K562 (cell line): Measurements from ENCODE around the gene PIEZO2. TPM values are rescaled to one million over a fixed set of nuclear protein-coding genes. Genes with fewer than 3 reads are reported as not detected.

Experiments used
- ATAC-seq: fragments of 200-7000 bp; cut with Tn5 transposase; 3 replicates; pipeline ENCODE4 v1.9.1; 2020; ENCODE audit warnings: moderate library complexity
- BruUV-seq: library from RNA; stranded (reverse); fragments of 400-500 nt; replicated peaks from 2 replicates; lab custom pipeline; 2021; lab: Mats Ljungman, UMichigan
- CTCF ChIA-PET: fragments of 300-600 bp; formaldehyde crosslinking; extraction: SDS; loops from one replicate; lab custom pipeline; 2021; ENCODE audit warnings: low intra/inter-chr PET ratio; lab: Yijun Ruan, JAX
- POLR2A ChIA-PET: fragments of 300-600, 350-650 bp; sonication (Branson Sonifier 250); formaldehyde crosslinking; extraction: SDS; loops from one replicate; lab custom pipeline; 2021; ENCODE audit warnings: antibody characterized with exemption, inconsistent platforms; lab: Yijun Ruan, JAX
- DNase-seq, 4 experiments: peaks; one replicate each; pipeline versions ENCODE4 v3.0.0 to v3.0.0-alpha.2; 2011 to 2018; ENCODE audit warnings: low spot score in 3 of 4, mixed read lengths in 3 of 4; ENCODE audit errors: extremely low read depth in 1 of 4
- FAIRE-seq: peaks from 2 replicates; lab custom pipeline; 2011; peaks lifted over from hg19 to GRCh38; lab: Jason Lieb, UNC
- H2AFZ ChIP-seq: 2 replicates; pipeline ENCODE4 v1.6.0; 2011; ENCODE audit warnings: low read depth, low read length, control low read depth, inconsistent platforms
- H3K27ac ChIP-seq: fragments of 200-600 bp; 3 replicates; pipeline ENCODE4 v1.8.0; 2011; ENCODE audit warnings: low read depth, mild to moderate bottlenecking, control low read depth, inconsistent platforms, low read length, moderate library complexity, mixed read lengths; ENCODE audit errors: extremely low read depth
- H3K27me3 ChIP-seq, 2 experiments: fragments of 300-600 bp in 1 of 2; 2 replicates in 1 of 2; 3 replicates in 1 of 2; pipeline versions ENCODE4 v1.6.0 to v1.8.0; 2011; ENCODE audit warnings: inconsistent platforms in 2 of 2, low read length in 2 of 2, mild to moderate bottlenecking in 1 of 2, mixed read lengths in 1 of 2, moderate library complexity in 1 of 2; ENCODE audit not compliant: control insufficient read depth in 2 of 2, insufficient read depth in 2 of 2
- H3K36me3 ChIP-seq: fragments of 300-600 bp; 3 replicates; pipeline ENCODE4 v1.8.0; 2011; ENCODE audit warnings: mild to moderate bottlenecking, low read length, inconsistent platforms; ENCODE audit not compliant: control insufficient read depth, insufficient read depth
- H3K4me1 ChIP-seq, 2 experiments: fragments of 200-600 bp in 1 of 2; replicated peaks in 1 of 2; 2 replicates in 1 of 2; 3 replicates in 1 of 2; pipeline versions ENCODE4 v1.5.1 to v1.8.0; 2011; ENCODE audit warnings: inconsistent platforms in 2 of 2, low read length in 2 of 2, mild to moderate bottlenecking in 1 of 2, mixed read lengths in 1 of 2, moderate library complexity in 1 of 2; ENCODE audit not compliant: control insufficient read depth in 2 of 2, insufficient read depth in 2 of 2
- H3K4me2 ChIP-seq: 2 replicates; pipeline ENCODE4 v1.6.1; 2011; ENCODE audit warnings: low read length, control low read depth, inconsistent platforms, mixed read lengths; ENCODE audit not compliant: insufficient read depth
- H3K4me3 ChIP-seq: fragments of 200-600 bp; sonication (generic), shearing (Covaris generic); 2 replicates; pipeline ENCODE4 v1.5.1; 2016; ENCODE audit warnings: control low read depth, inconsistent platforms
- H3K79me2 ChIP-seq: fragments of 200-600 bp; 3 replicates; pipeline ENCODE4 v1.8.0; 2011; ENCODE audit warnings: low read length, inconsistent platforms; ENCODE audit not compliant: control insufficient read depth, insufficient read depth
- H3K9ac ChIP-seq, 2 experiments: 2 replicates each; pipeline versions ENCODE4 v1.6.0 to v1.6.1; 2011; ENCODE audit warnings: low read depth in 2 of 2, low read length in 2 of 2, control low read depth in 1 of 2, inconsistent platforms in 1 of 2, mild to moderate bottlenecking in 1 of 2, mixed read lengths in 1 of 2; ENCODE audit not compliant: insufficient read depth in 1 of 2
- H3K9me1 ChIP-seq: one replicate; pipeline ENCODE4 v1.6.0; 2011; ENCODE audit warnings: inconsistent platforms, mild to moderate bottlenecking, low read length, moderate library complexity; ENCODE audit not compliant: control insufficient read depth, insufficient read depth
- H3K9me3 ChIP-seq: replicated peaks from 2 replicates; pipeline ENCODE4 v1.5.1; 2011; ENCODE audit warnings: low read depth, low read length, inconsistent platforms; ENCODE audit not compliant: control insufficient read depth, insufficient read depth
- H4K20me1 ChIP-seq: replicated peaks from 2 replicates; pipeline ENCODE4 v1.6.1; 2011; ENCODE audit warnings: low read length, inconsistent platforms, mixed read lengths; ENCODE audit not compliant: control insufficient read depth, insufficient read depth
- ATF4 ChIP-seq: fragments of 450-650 bp; formaldehyde crosslinking; IDR thresholded peaks from 2 replicates; pipeline ENCODE4 v1.4.0; 2022; ENCODE audit warnings: mild to moderate bottlenecking, moderate library complexity
- ATF6 ChIP-seq: sonication (generic); formaldehyde crosslinking; IDR thresholded peaks from 2 replicates; pipeline ENCODE4 v1.4.0; 2020; ENCODE audit warnings: mild to moderate bottlenecking, missing genetic modification reagents
- FOXM1 ChIP-seq, 2 experiments: fragments of 450-650 bp in 1 of 2; sonication (generic) in 1 of 2; formaldehyde crosslinking in 1 of 2; IDR thresholded peaks; 2 replicates each; pipeline versions ENCODE4 v1.6.1 to v1.9.0; 2017 to 2022; ENCODE audit warnings: low read depth in 2 of 2, mild to moderate bottlenecking in 2 of 2, missing genetic modification reagents in 1 of 2, moderate library complexity in 1 of 2
- FUS ChIP-seq: fragments of 200-400 bp; formaldehyde crosslinking; optimal IDR thresholded peaks from 2 replicates; pipeline ENCODE3; 2017; ENCODE audit warnings: low read depth, low read length
- MYBL2 ChIP-seq, 2 experiments: fragments of 450-650 bp in 1 of 2; sonication (generic) in 1 of 2; formaldehyde crosslinking in 1 of 2; IDR thresholded peaks; 2 replicates each; pipeline versions ENCODE4 v1.6.1 to v1.8.1; 2017 to 2022; ENCODE audit warnings: borderline replicate concordance in 1 of 2, inconsistent platforms in 1 of 2, low read depth in 1 of 2, mild to moderate bottlenecking in 1 of 2, missing genetic modification reagents in 1 of 2, moderate library complexity in 1 of 2
- NFXL1 ChIP-seq: fragments of 450-650 bp; formaldehyde crosslinking; IDR thresholded peaks from 2 replicates; pipeline ENCODE4 v1.4.0; 2021; ENCODE audit warnings: mild to moderate bottlenecking
- SIRT6 ChIP-seq: IDR thresholded peaks from one replicate; pipeline ENCODE4 v1.6.1; 2012; ENCODE audit warnings: low read depth, mild to moderate bottlenecking, control low read depth, inconsistent platforms, low read length, moderate library complexity
- SOX6 ChIP-seq: fragments of 450-650 bp; IDR thresholded peaks from 2 replicates; pipeline ENCODE4 v1.6.1; 2014; ENCODE audit warnings: mild to moderate bottlenecking
- TEAD1 ChIP-seq, 2 experiments: fragments of 450-650 bp in 1 of 2; sonication (generic) in 1 of 2; formaldehyde crosslinking; IDR thresholded peaks; 2 replicates each; pipeline versions ENCODE4 v1.4.0 to v1.8.0; 2020 to 2022; ENCODE audit warnings: mild to moderate bottlenecking in 2 of 2, missing genetic modification reagents in 1 of 2
- THAP7 ChIP-seq: fragments of 250-450 bp; sonication (Bioruptor Pico); IDR thresholded peaks from 2 replicates; pipeline ENCODE4 v1.5.0; 2021
- U2AF2 ChIP-seq: fragments of 200-400 bp; formaldehyde crosslinking; optimal IDR thresholded peaks from 2 replicates; pipeline ENCODE3; 2017; ENCODE audit warnings: low read depth, mild to moderate bottlenecking, low read length
- ZNF124 ChIP-seq: sonication (generic); formaldehyde crosslinking; IDR thresholded peaks from 2 replicates; pipeline ENCODE4 v1.8.1; 2022; ENCODE audit warnings: missing genetic modification reagents
- ZNF146 ChIP-seq: IDR thresholded peaks from one replicate; pipeline ENCODE4 v1.6.1; 2018; ENCODE audit warnings: missing compliant biosample characterization; ENCODE audit not compliant: unreplicated experiment
- ZNF197 ChIP-seq: fragments of 200-800 bp; sonication (Bioruptor generic); IDR thresholded peaks from 2 replicates; pipeline ENCODE4 v1.6.1; 2016; ENCODE audit warnings: low read depth, missing genetic modification characterization, missing compliant biosample characterization
- WGBS: fragments of 100-300 bp; shearing (Covaris generic); methylation state at CpG from one replicate; pipeline ENCODE4 v1.1.6; 2016; ENCODE audit warnings: low coverage, mixed read lengths; ENCODE audit not compliant: insufficient coverage; ENCODE audit errors: missing lambda C conversion rate; 5-methylcytosine and 5-hydroxymethylcytosine counted together
- in situ Hi-C: fragments of 300-500 bp; cut with MboI; formaldehyde crosslinking; loops from 4 replicates; pipeline ENCODE4 v1.15.0; 2018; ENCODE audit warnings: inconsistent platforms, mixed read lengths
- intact Hi-C: fragments of 100-400 bp; cut with micrococcal nuclease; formaldehyde crosslinking; loops from 2 replicates; pipeline ENCODE4 v1.14.2; 2022
- polyA plus RNA-seq, 8 experiments: library from polyadenylated mRNA; depleted of rRNA in 4 of 8; stranded (reverse) in 5 of 8; unstranded in 3 of 8; fragments of >200 nt; fragmentation: Nextera tagmentation in 2 of 8; fragmentation: Illumina TruSeq in 1 of 8; extraction: Ambion mirVana in 2 of 8; extraction: Trizol in 1 of 8; gene quantifications; 2 replicates each; pipeline versions ENCODE4 v1.2.1 to v1.2.3, GENCODE V29; 2011 to 2014; ENCODE audit warnings: inconsistent platforms in 1 of 8, missing spikeins in 1 of 8
- total RNA-seq, 7 experiments: library from RNA; depleted of rRNA in 6 of 7; stranded (reverse); fragments of >200 nt in 6 of 7; fragmentation: Illumina TruSeq in 2 of 7; extraction: Trizol in 2 of 7; gene quantifications; 2 replicates each; pipeline versions ENCODE4 v1.2.1 to v1.2.3, GENCODE V29; 2011 to 2021; ENCODE audit warnings: low replicate concordance in 1 of 7

Gene PIEZO2
- total and polyA plus RNA-seq, 9 of the 15 experiments (the other 6 are each of a cell fraction or from before 2014, with no cell fraction given), result 0.54 to 4.1 (median 2.0) TPM

- TF ChIP-seq FOXM1 (IDR thresholded peaks at IDR 0.05; ENCODE audit: low read depth) (no peak), FOXM1 (CRISPR knock-in tag; IDR thresholded peaks at IDR 0.05; ENCODE audit: low read depth) (no peak), ZNF124 (no peak), FUS (no peak), ATF4 (CRISPR knock-in tag) (no peak), ZNF197 (CRISPR knock-in tag) (no peak), MYBL2 (IDR thresholded peaks at IDR 0.05; ENCODE audit: low read depth) (no peak), MYBL2 (CRISPR knock-in tag; IDR thresholded peaks at IDR 0.05; ENCODE audit: borderline replicate concordance) (no peak)
Measured at GRCh38 chr18:10875811-10876210, 273.6 kb downstream of the PIEZO2 start (continued).

GRCh38 chr18:10872304-10872703, 277.1 kb downstream of the PIEZO2 start:
- DNase-seq (no peak), ATAC-seq (no peak), FAIRE-seq (no peak)
- no peaks in the 10 kb centered on the region; a peak in 1 of 5 replicates for H3K27me3 ChIP-seq
- BruUV-seq, result no TSS peak
- no peaks in the 10 kb centered on the region for H3K79me2 ChIP-seq
- no peak overlapping the region for H3K4me2 ChIP-seq
- CTCF ChIA-PET, result no interaction called here
- H3K36me3 ChIP-seq, result no peaks in the 10 kb centered on the region
- H4K20me1 ChIP-seq, result no peaks in the 10 kb centered on the region
- intact Hi-C loops (no loop called here), in situ Hi-C loops (no loop called here)
- no peak overlapping the region for H3K27ac ChIP-seq
- no peak overlapping the region for H3K4me3 ChIP-seq
- H3K9ac ChIP-seq, result no peak overlapping the region
- H3K9me1 ChIP-seq, result no peaks in the 10 kb centered on the region
- H2AFZ ChIP-seq, result no peak overlapping the region
- H3K9me3 ChIP-seq, result no peaks in the 10 kb centered on the region
- H3K4me1 ChIP-seq, result no peaks in the 10 kb centered on the region
- POLR2A ChIA-PET, result no interaction called here
- 0% methylated on average over 5 of the region's 5 CpGs for WGBS
- TF ChIP-seq SOX6, result no peak
- no peak for TF ChIP-seq ZNF146 (CRISPR knock-in tag)
- TF ChIP-seq NFXL1 (CRISPR knock-in tag), result no peak
- TF ChIP-seq ATF6, result no peak
- no peak for TF ChIP-seq THAP7
- TF ChIP-seq SIRT6, result no peak
- TF ChIP-seq TEAD1 (CRISPR knock-in tag; IDR thresholded peaks at IDR 0.05), result no peak
- TF ChIP-seq U2AF2, result no peak
